ENCODE data around the gene GBP7.

The GBP7 gene

GRCh38 chr1:89201106-89201794 lies 25.4 kb upstream of the GBP7 start:
- no peak for DNase-seq (ENCODE audit: low read depth)
- H3K4me3 ChIP-seq (ENCODE audit: low read length) = no peak overlapping the region
- TF ChIP-seq CTCF (conservative IDR thresholded peaks at IDR 0.05; ENCODE audit: low read length) = no peak

GRCh38 chr1:89200663-89201062 lies 24.9 kb upstream of the GBP7 start:
- H3K4me3 ChIP-seq (ENCODE audit: low read length) = no peak overlapping the region
- no peak for TF ChIP-seq CTCF (conservative IDR thresholded peaks at IDR 0.05; ENCODE audit: low read length)
- DNase-seq (ENCODE audit: low read depth) = peak; percentile 39

GRCh38 chr1:89199525-89200031 lies 23.8 kb upstream of the GBP7 start:
- no peak for DNase-seq (ENCODE audit: low read depth)
- H3K4me3 ChIP-seq (ENCODE audit: low read length) = no peak overlapping the region
- no peak for TF ChIP-seq CTCF (conservative IDR thresholded peaks at IDR 0.05; ENCODE audit: low read length)

GRCh38 chr1:89198491-89199072 lies 22.8 kb upstream of the GBP7 start, which contains the start of gene GBP4:
TSS of gene GBP4 (minus strand) at chr1:89198942. CDS start at chr1:89198834, 108 bp downstream.
- peak; percentile 23 for DNase-seq (ENCODE audit: low read depth)
- peak within 1 kb of the TSS; percentile 51 for H3K4me3 ChIP-seq (ENCODE audit: low read length)
- TF ChIP-seq CTCF (conservative IDR thresholded peaks at IDR 0.05; ENCODE audit: low read length) = no peak

- no peak for DNase-seq (ENCODE audit: low read depth)
- H3K4me3 ChIP-seq (ENCODE audit: low read length) = no peak overlapping the region
Observed at GRCh38 chr1:89198081-89198480, 22.3 kb upstream of the GBP7 start.

GRCh38 chr1:89195476-89195875 lies 19.7 kb upstream of the GBP7 start:
- no peak for DNase-seq (ENCODE audit: low read depth)
- no peak for TF ChIP-seq CTCF (conservative IDR thresholded peaks at IDR 0.05; ENCODE audit: low read length)

More at GRCh38 chr1:89198081-89198480, 22.3 kb upstream of the GBP7 start:
- TF ChIP-seq CTCF (conservative IDR thresholded peaks at IDR 0.05; ENCODE audit: low read length) = no peak

GRCh38 chr1:89191314-89191713 lies 15.5 kb upstream of the GBP7 start:
- no peak overlapping the region for H3K4me3 ChIP-seq (ENCODE audit: low read length)
- DNase-seq (ENCODE audit: low read depth) = peak; percentile 13
- no peak for TF ChIP-seq CTCF (conservative IDR thresholded peaks at IDR 0.05; ENCODE audit: low read length)

More at GRCh38 chr1:89195476-89195875, 19.7 kb upstream of the GBP7 start:
- no peak overlapping the region for H3K4me3 ChIP-seq (ENCODE audit: low read length)
